ENCODE results near the gene GPR156.

- TF ChIP-seq HEYL (CRISPR knock-in tag; IDR thresholded peaks at IDR 0.05) (no peak), POLR2A (IDR thresholded peaks at IDR 0.05; ENCODE audit: low read length) (no peak), SMC3 (IDR thresholded peaks at IDR 0.05) (no peak), BHLHE40 (IDR thresholded peaks at IDR 0.05; ENCODE audit: low read depth, low read length) (no peak), RAD21 (conservative IDR thresholded peaks at IDR 0.05 in 1 of 2, IDR thresholded peaks at IDR 0.05 in 1 of 2) (no peak)
- TF ChIP-seq, protein P1, sequence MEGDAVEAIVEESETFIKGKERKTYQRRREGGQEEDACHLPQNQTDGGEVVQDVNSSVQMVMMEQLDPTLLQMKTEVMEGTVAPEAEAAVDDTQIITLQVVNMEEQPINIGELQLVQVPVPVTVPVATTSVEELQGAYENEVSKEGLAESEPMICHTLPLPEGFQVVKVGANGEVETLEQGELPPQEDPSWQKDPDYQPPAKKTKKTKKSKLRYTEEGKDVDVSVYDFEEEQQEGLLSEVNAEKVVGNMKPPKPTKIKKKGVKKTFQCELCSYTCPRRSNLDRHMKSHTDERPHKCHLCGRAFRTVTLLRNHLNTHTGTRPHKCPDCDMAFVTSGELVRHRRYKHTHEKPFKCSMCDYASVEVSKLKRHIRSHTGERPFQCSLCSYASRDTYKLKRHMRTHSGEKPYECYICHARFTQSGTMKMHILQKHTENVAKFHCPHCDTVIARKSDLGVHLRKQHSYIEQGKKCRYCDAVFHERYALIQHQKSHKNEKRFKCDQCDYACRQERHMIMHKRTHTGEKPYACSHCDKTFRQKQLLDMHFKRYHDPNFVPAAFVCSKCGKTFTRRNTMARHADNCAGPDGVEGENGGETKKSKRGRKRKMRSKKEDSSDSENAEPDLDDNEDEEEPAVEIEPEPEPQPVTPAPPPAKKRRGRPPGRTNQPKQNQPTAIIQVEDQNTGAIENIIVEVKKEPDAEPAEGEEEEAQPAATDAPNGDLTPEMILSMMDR (IDR thresholded peaks at IDR 0.05): no peak
- TF ChIP-seq, protein P2, sequence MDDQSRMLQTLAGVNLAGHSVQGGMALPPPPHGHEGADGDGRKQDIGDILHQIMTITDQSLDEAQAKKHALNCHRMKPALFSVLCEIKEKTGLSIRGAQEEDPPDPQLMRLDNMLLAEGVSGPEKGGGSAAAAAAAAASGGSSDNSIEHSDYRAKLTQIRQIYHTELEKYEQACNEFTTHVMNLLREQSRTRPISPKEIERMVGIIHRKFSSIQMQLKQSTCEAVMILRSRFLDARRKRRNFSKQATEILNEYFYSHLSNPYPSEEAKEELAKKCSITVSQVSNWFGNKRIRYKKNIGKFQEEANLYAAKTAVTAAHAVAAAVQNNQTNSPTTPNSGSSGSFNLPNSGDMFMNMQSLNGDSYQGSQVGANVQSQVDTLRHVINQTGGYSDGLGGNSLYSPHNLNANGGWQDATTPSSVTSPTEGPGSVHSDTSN (IDR thresholded peaks at IDR 0.05): no peak
These were observed 9.4 kb downstream of the GPR156 start for GRCh38 chr3:120275618-120276017.

Measured in A549 (cell line).